ENCODE results near the gene NMUR1.

NMUR1 gene

DNA sequence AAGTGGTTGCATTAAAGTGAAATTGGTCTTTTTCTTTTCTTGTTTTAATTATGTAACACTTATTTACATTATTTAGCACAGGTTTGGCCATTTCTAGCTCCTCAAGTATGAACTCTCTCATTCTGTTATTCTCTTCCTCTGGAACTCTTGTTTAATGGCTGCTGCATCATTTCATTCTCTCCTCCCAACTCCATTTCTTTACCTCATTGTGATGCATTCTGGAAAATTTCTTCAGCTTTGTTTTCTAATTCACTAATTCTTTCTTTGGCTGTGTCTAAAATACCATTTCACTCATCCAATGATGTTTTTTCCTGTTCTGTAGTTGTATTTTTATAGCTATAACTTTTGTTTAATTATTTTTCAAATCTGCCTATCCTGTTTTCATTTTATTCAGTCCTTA, 22.5 kb upstream of the NMUR1 start:
- no peak for DNase-seq

DNA sequence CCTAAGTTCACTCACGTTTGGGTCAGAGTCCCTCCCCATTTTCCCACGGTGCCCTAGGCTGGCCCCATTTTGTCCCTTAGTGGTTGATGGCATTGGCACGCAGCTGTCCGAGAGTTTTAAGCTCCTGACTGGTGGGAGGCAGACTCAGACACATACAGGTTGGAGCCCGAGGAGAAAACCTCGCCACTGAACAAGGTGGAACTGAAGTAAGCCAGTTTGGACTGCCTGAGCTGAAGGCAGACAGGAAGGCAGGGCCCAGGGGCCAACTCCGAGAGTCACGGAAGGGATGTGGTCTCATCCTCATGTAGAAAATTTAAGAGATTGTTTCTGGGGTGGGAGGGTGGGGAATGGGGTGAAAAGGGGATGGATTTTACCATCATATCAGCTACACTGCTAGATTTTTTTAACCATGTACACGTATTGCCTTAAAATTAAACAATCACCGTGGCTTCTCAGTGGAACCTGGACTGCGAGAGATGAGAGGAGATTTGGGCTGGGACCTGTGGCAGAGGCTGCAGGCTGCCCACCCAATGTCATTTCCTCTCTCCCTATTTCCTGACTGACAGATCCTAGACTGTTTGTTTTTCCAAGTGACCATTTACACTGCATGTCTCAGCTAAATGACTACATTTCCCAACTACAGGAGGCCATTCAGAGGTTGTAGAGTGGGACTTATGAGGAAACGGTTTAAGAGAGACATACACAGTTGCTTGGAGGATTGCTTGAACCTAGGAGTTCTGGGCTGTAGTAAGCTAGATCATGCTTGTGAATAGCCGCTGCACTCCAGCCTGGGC, 19.4 kb upstream of the NMUR1 start:
- DNase-seq = no peak

DNA sequence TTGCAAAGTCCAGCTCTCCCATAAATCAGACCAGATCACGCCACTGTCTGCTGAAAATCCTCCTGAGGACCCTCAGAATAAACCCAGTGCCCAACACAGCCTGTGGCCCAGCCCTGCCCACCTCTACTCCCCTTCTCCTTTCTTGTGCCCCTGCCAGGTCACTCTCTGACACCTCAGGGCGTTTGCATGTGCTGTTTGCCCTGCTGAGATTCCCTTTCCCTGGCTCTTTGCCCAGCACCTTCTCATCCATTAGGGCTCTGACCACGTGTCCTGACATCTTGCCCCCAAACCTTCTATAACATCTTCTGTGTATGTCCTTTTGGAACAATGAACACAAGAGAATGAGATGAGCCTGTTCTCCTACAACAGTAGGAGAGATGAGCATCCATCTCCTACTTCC, 18.5 kb upstream of the NMUR1 start:
- DNase-seq = no peak

DNA sequence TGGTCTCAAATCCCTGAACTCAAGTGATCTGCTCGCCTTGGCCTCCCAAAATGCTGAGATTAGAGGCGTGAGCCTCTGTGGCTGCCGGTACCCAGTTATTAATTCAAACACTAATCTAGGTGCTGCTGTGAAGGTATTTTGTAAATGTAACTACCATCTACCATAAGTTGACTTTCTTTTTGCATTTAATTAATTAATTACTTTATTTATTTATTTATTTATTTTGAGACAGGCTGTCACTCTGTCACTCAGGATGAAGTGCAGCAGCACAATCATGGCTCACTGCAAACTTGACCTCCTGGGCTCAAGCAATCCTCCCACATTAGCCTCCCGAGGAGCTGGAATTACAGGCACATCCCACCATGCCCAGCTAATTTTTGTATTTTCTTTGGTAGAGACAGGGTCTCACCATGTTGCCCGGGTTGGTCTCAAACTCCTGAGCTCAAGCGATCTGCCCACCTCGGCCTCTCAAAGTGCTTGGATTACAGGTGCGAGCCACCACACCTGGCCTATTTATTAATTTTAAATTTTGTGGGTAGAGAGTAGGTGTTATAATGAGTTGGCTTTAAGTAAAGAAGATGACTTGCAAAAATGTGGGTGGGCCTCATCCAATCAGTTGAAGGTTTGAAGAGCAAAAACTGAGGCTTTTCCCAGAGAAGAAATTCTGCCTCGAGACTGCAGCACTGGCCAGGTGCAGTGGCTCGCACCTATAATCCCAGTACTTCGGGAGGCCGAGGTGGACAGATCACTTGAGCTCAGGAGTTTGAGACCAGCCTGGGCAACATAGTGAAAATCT, 17.3 kb upstream of the NMUR1 start:
- no peak for DNase-seq

DNA sequence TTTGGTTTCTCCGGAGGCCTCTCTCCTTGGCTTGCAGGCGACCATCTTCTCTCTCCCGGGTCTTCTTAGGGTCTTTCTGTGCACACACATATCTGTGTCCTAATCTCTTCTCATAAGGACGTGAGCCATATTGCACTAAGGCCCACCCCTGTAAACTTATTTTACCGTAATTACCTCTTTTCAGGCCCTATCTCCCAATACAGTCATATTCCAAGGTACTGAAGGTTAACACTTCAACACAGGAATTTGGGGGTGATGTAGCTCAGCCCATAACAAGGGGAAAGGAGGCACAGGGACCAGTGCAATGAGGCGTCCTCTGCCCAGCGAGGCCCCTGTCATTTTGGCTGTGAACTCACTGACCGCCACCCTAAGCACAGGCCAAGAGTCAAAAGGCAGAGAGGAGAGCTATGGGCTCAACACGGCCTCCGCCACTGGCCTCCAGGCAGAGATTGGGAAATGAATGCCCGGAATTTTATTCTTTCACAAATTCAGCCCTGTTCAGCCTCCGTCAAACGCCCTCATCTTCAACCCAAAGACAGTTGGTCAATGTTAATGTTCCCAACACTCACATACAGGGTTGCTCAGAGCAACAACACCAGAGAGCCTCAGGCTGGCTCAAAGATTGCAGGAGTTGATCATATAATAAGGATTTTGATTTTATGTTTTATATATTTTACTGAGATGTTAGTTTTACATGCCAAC, 15.9 kb upstream of the NMUR1 start:
- DNase-seq = no peak

DNA sequence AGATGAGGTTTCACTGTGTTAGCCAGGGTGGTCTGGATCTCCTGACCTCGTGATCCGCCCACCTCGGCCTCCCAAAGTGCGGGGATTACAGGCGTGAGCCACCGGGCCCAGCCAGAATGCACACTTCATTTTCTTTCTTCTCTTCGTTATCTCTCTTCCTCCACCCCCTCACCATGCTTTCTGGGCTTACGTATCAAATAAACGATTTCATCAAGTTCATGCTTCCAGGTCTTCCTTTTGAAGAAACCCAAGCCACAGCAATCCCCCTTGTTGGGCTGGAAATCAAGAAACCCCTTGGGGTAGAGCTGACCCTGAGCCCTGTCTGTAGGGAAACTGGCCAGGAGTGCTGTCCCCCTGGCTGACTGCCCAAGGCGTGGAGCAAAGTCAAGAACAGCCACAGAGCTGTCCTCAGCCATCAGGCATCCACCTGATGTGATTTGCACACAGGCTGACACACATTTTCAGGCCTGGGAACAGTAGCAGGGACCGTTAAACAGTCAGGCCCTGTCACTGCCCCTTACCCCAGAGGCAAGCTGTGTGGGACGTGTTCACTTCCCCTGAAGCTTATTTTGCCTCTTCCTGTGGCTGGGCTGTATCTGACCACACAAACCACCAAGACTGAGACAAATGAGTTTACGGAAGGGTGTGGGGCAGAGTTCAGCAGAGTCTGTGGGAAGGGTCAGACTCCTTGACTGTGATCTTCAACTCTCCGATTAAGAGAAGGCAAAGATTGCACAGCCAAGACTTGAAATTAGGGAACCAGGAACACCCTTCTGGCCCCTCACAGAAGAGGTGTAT, 15.1 kb upstream of the NMUR1 start:
- DNase-seq = no peak

DNA sequence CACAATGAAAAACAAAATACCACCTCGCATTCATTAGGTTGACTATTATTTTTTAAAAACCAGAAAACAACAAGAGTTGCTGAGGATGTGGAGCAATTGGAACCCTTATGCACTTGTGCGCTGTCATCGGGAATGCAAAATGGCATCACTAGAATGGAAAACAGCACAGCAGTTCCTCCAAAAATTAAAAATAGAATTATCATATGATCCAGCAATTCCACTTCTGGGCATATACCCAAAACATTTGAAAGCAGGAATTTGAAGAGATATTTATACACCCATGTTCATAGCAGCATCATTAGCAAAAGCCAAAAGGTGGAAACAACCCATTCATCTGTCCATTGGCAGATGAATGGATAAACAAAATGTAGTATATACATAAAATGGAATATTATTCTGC, 11.9 kb upstream of the NMUR1 start:
- no peak for DNase-seq

DNA sequence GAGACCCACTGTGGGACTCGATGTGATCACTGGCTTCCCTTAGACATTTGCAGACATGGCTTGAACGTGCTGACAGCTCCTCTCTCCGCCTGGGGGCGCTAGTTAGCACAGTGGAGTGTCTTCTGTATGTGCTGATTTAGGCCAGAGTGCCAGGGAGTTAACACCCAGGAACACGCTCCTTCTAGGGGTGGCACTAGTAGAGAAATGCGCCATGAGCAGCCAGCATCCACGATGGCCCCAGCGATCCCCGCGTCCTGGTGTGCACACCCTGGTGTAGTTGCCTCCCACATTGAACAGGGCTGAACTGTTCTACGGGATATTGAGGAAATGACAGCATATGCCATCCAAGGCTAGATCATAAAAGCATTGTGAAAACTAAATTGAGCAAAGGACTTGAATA, 11.4 kb upstream of the NMUR1 start:
- DNase-seq = no peak

DNA sequence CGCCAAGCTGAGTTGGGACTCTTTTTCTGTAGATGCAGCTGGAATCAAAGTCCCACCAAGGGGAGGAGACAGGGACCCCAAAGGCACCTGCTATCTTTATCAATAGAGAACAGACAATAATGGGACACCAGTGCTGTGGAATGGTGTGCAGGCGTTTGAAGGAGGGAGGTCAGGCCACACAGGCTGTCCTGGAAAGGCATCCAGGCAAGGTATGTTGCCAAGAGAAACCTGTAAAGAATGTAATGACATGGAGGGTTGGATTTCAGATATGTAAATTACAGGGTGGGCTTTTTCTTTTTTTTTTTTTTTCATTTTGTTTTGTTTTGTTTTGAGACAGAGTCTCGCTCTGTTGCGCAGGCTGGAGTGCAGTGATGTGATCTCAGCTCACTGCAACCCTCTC, 9.7 kb upstream of the NMUR1 start:
- no peak for DNase-seq

DNA sequence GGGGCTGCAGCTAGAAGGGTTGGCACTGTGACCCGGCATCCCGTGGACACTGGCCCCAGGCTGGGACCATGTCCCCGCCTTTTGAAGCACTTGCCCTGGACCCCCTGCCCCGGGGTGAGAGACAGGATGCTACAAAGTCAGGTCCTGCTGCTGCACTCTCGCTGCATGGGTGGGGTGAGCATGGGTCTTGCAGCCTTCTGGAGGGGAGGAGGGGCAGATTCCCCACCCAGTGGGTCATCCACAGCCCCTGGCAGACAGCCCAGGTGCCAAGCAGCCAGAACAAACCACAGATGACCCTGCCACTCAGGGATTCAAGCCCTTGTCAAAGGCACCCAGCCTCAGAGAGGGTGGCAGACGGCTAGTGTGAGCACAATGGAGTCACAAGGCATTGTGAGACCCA, 5.7 kb upstream of the NMUR1 start:
- DNase-seq = no peak

DNA sequence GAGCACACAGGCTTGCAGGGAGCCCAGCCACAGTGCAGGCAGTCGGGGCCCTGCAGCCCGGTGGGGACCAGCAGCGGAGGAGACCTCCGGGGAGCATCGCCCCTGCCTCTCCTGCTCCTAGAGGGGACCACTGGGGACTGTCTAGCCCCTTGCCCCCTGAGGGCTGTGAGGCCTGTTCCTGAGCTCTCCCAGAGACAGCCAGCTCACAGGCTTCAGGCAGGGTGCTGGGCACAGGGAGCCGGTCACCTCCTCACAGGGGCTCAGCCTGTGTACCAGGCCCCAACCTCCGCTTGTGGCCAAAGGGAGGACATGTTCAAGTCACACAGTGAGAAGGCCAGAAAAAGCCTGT, 3.5 kb upstream of the NMUR1 start:
- no peak for DNase-seq

DNA sequence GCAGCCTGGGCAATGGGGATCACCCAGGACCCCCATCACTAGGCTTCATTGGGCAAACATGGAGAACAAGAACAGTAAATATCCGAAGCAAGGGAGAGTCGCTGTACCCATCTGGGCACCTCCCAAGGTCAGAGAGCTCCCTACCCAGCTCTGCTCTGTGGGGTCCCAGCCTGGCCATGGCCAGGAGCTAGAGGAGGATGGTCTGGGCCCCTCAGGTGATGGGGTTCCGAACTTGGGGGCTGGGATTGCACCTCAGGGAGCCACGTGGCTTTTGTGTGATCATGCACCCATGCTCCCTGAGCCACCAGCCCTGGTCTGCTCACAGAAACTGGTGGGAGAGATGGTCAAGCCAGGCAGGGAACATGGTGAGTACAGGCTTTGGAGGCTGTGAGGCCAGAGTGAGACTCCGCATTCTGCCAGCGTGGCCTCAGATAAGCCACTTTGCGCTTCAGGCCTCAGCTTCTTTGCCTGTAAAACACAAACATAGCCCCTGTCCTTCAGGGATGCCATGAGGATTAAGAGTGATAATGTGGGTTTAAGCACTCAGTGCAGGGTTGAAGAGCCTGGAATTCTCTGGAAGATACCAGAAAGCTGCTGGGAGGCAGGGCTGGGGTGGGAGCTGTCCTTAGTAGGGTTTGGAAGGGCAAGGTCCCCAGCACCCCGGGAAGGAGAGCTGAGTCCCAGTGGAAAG, 3.0 kb upstream of the NMUR1 start:
- no peak for DNase-seq

DNA sequence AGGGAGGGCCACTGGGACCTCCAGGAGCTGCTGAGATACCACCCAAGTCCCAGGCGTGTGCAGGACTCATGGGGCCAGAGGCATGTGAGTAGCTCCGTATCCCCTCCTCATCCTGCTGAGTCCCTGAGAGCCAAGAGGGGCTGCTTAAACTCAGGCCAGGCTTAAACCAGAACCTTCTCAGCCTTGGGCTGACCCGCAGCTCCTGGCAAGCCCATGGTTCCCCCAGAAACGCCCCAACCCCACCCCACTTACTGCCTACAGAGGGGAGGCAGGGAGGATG, 2.5 kb upstream of the NMUR1 start:
- DNase-seq = no peak

DNA sequence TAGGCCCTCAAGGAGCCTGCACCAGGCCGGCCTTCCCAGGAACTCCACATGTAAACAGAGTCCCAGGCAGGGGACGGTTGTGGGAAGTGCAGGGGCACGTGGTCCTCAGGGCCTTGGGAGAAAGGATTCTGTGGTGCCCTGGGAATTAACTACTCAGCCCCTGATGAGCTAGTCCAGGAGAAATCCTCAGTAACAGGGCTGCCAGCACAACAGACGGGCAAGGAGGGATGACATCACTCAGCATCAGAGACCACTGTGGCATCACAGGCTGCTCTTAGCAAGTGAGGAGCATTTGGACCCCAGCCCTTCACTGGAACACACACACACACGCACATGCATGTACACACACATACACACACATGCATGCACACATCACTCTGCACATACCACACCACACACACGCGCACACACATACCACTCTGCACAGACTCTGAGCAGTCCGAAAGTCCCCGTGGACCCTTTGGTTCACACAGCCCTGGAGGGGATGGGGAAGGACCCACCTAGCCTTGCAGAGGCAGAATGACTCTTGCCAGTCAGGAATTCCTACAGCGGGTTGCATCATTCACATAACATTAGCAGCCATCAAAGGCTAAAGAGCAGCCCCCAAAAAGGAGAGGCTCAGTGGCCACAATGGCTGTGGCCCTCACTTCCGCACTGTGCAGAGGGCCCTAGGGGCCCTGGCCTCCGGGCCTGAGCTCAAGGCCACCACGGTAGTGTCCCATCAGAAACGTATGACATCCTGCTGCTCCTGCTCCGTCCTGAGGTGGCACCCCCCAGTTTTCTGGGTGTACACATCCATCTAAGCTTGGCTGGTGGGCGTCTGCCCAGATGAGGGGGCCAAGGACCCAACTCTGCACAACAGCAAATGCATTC, 1.9 kb upstream of the NMUR1 start:
- DNase-seq = no peak

DNA sequence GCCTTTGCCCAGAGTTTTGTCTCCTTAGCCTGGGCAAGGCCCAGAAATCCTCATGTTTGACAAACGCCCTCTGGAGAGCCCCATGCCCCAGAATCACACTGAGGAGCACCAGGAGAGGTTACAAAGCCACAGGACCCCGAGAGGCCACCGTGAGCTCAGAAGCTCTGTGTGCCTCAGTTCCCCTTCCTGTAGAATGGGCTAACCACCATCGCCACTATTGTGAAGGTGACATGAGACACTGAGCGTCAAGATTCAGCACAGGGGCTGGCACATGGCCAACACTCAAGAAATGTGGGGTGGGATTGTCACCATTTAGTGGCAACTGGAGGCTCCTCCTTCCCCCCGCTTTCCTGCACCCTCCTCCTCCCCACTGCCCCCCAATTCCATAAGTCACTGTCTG, 1.2 kb upstream of the NMUR1 start:
- no peak for DNase-seq

DNA sequence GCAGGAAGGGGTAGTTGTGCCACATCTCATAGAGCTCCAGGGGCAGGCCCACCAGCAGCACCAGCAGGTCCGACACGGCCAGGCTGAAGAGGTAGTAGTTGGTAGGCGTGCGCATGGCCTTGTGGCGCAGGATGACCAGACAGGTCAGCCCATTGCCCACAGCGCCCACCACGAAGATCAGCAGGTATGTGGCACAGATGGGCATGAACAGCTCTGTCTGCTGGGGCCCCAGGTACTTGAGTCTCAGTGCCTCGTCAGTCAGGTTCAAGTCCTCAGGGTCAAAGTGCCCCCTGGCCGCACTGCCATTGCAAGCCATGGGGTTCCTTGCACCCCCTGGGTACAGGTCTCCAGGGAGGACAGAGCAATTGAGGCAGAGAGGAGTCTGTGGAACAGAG, 1.6 kb downstream of the NMUR1 start:
- DNase-seq = no peak

DNA sequence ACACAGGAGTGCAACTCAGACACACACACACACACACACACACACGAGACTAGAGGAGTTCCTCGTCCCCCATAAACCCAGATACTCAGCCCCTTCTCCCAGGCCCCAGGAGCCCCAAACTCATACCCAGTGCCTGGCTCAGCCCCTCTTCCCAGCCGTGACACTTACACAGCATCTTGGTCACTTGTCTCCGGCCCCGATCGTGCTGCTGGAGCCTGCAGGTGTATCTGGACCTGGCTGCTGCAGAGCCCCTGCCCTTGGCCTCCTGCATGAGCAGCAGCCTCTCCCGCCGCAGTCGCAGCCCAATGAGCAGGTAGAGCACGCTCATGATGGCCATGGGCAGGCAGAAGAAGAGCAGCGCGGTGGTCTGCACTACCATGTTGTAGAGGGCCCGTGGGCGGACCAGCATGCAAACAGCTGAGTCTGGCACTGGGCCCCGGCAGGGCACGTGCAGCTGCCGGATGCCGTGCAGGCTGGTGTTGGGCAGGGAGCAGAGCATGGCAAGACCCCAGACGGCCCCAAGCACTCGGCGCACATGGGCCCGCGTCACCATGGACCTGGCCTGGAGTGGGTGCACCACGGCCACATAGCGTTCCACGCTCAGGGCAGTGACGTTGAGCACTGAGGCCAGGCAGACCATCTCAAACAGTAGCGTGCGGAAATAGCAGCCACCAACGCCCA, 2.1 kb downstream of the NMUR1 start:
- DNase-seq = no peak

DNA sequence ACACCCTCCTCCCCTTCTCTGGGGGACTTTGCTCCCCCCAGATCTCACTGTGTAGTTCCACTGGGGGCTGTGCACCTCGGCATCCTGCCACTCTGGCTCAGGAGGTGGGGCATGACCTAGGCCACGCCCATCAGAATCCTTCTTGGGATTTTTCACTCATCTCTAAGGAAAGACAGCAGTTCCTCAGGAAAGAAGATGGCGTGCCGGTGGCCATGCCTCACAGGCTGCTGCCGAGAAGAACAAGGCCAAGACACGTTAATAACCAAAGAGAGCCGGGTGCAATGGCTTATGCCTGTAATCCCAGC, 3.2 kb downstream of the NMUR1 start:
- no peak for DNase-seq

DNA sequence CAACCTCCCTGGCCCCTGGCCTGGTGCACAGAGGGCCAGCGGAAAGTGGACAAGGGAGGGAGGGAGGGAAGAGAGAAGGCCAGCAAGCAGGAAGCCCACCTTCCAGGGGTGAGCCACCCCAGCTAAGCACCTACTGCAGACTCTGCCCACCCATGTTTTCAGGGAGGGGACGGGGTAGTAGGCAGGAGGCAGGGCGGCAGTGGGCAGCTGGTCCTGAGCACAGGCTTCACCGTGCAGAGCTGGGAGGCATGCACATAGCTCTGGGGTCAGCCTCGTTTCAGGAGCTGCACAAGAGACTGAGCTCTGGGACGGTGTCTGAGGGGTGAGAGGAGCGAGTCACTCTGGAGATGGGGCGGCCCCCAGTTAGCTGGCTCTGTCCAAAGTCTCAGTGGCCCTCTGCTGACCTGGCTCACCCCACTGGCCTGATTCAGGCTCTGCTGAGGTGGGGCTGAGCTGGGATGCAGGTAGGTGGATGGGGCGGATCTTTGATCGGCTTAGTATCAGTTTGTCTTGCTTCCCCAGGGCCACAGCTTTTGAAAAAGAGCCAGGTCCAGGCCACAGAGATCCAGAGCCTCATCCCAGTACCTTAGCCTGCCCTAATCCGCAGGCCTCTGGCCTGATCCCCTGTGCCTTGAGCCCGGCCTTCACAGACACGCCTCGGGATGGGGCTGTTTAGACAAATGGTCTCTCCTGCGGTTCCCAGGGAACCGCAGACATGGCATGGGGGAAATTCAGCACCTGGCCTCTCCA, 3.7 kb downstream of the NMUR1 start:
- DNase-seq = no peak
